T1000 (cell line): ENCODE data around the gene DEDD.

Experiments used
- DNase-seq: peaks from one replicate; lab custom pipeline; 2025; ENCODE audit warnings: mixed read lengths; lab: John Stamatoyannopoulos, UW

DEDD gene

DNA sequence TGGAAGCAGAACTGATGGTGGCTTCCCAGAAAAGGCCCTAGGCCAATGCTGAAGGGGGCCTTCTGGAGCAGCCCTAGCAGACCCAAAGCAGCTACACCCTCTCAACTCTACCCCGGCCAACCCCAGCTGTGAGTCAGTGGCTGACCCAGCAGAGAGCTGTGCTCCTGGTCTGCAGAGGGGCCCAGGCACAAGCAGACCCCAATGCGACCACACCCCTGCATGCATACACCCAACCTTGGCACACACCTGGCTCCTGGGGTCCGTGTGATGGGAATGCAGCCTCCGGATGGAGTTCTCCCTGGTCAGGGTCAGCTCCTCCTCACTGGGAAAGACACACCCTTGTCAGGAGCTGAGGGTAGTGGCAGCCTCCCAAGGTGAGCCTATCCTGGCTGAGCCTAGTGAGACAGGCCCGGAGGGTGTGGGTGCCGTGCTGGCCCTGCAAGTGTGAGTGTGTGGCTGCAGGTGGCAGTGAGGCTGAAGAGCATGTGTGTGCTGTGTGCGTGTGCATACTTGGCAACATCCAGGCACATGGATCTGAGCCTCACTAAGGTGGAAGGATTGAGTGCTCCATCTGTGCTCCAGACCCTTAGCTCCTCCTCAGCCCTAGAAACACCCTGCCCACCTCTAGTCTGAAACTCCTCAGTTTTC lies 58.9 kb downstream of the DEDD start:
- no peak for DNase-seq

GRCh38 chr1:161072751-161073449 lies 59.6 kb downstream of the DEDD start:
- DNase-seq, result no peak

GRCh38 chr1:161071886-161072371 lies 60.5 kb downstream of the DEDD start:
- DNase-seq, result no peak
